AG08395 (cell line): ENCODE results near the gene PALD1.
"Not testable (repeated sequence)": the region's sequence is repeated elsewhere in the genome, so short reads cannot be mapped to it uniquely, and the experiment has no call there.

ENCODE experiments used
- DNase-seq: peaks from one replicate; pipeline ENCODE4 v3.0.0; 2012; ENCODE audit warnings: mixed read lengths, low spot score

PALD1 gene

DNA sequence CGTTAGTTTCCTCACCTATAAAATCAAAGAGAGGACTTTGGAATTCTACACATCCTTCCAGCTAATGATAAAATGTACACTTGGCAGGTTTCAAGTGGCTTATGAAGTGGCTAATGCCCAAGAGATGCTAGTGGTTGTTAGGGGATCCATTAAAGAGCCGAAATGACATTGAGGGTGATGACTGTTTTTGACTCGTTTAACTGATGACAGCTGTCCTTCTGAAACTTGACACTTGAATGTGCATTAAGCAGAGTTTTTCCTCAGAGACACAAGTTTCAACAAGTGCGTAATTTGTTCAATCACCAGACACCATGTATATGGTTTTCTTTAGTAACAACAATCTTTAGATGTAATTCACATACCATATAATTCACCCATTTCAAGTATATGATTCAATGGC, 125.5 kb downstream of the PALD1 start:
- no peak for DNase-seq

DNA sequence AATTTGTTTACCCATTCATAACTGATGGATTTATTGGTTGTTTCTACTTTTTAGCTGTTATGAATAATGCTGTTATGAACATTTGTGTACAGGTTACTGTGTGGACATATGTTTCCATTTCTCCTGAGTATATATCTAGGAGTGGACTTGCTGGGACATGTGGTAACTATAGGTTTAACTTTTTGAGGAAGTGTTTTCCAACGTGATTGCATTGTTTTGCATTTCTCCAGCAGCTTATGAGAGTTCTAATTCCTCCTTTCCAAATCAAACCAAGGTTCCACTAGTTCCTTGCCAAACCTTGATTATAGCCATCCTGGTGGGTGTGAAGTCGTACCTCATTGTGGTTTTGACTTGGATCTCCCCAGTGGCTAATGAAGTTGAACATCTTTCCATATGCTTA, 126.6 kb downstream of the PALD1 start:
- DNase-seq: no peak

- no peak for DNase-seq
Measured at GRCh38 chr10:70607936-70608335, 129.4 kb downstream of the PALD1 start.

DNA sequence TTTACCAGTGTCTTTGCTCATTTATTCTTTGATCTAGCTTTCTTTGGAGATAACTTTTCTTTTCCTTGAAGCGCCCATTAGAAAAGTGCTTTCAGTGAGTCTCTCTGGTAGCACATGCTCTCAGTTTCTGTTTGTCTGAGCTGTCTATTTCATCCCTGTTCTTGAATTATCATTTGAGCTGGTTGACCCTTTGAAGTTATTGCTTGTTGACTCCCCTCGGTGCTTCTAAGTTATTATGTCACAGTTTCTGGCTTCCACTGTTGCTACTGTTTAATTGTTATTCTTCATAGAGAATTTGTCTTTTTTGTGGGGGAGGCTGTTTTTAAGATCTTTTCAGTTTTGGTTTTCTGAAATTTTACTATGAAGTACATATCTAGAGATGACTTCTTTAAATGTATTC, 135.4 kb downstream of the PALD1 start:
- DNase-seq: no peak

- not testable (repeated sequence) for DNase-seq
Measured at GRCh38 chr10:70614364-70614763, 135.8 kb downstream of the PALD1 start.

DNA sequence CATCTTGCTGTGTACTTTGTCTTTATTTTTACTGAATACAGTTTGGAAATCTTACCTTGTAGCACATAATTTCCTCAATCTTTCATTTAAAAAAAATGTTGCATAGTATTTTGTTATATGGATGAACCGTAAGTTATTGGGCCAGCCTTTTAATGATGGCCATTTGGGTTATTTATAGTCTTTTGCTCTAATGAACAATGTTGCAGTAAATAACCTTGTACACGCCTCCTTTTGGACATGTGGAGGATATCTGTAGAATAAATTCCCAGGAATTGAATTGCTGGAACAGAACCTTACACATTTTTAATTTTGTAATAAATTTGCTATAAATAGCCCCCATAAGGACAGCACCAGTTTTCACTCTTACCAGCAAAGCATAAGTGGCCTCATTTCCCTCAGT, 136.6 kb downstream of the PALD1 start:
- DNase-seq: no peak

DNA sequence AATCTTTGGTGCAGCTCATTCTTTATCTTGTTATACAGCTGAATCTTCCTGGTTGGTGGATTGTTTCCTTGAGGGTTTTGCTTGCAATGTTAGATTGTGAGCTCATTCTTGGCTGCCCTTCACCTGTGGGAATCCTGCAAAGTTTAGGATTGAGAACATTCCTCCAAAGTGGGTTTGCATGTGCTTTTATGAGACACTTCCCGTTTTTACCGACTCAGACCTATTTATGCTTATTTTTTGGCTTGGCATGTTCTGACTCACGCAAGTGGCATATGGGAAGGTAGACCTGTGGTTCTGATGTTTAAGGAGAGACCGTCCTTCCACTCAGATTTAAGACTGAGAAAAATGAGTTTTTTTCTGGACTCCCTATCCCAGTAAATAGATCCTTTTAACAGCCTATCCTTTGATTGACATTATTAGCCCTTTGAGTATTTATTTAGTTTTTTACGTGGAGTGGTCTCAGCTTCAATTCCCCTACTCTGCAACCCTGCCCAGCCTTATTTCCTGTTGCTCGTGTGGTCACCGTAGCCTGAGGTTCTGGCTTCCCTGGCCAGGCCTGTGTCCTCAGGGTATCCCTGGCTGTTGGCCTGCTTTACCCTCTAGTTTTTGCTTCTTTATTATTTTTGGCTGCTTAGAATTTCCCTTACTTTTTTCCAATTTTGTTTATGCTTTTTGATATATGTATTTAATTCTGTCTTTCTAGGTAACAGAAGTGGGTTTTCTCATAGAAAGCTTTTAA, 137.4 kb downstream of the PALD1 start:
- DNase-seq: no peak

GRCh38 chr10:70616761-70617160, 138.2 kb downstream of the PALD1 start:
- DNase-seq: no peak
